H9 (cell line): ENCODE measurements around the gene SYT9. TPM values are rescaled to one million over a fixed set of nuclear protein-coding genes. Genes with fewer than 3 reads are reported as not detected.

Experiments
- DNase-seq: peaks from one replicate; pipeline ENCODE4 v3.0.0-alpha.2; 2017
- H2AFZ ChIP-seq: one replicate; pipeline ENCODE4 v1.6.1; 2013; ENCODE audit warnings: mild to moderate bottlenecking, low read length, control low read depth, moderate library complexity
- H2AK5ac ChIP-seq: 2 replicates; pipeline ENCODE4 v1.6.1; 2013; ENCODE audit warnings: low read length, control low read depth, mixed read lengths; ENCODE audit not compliant: insufficient read length
- H2BK120ac ChIP-seq: one replicate; pipeline ENCODE4 v1.6.1; 2013; ENCODE audit warnings: low read depth, mild to moderate bottlenecking, low read length, control low read depth, inconsistent platforms; ENCODE audit not compliant: poor library complexity, severe bottlenecking
- H2BK12ac ChIP-seq: 2 replicates; pipeline ENCODE4 v1.6.1; 2013; ENCODE audit warnings: low read length, control low read depth, mixed read lengths, low read depth; ENCODE audit not compliant: insufficient read length
- H2BK15ac ChIP-seq: 2 replicates; pipeline ENCODE4 v1.6.1; 2013; ENCODE audit warnings: low read depth, low read length, control low read depth
- H2BK20ac ChIP-seq: one replicate; pipeline ENCODE4 v1.6.1; 2013; ENCODE audit warnings: low read depth, mild to moderate bottlenecking, low read length, control low read depth, inconsistent platforms; ENCODE audit not compliant: poor library complexity, severe bottlenecking
- H2BK5ac ChIP-seq: 2 replicates; pipeline ENCODE4 v1.6.1; 2013; ENCODE audit warnings: low read length, control low read depth, mixed read lengths; ENCODE audit not compliant: insufficient read length
- H3K14ac ChIP-seq: 2 replicates; pipeline ENCODE4 v1.6.1; 2013; ENCODE audit warnings: low read length, control low read depth; ENCODE audit not compliant: insufficient read depth
- H3K18ac ChIP-seq: 2 replicates; pipeline ENCODE4 v1.6.1; 2013; ENCODE audit warnings: low read depth, mild to moderate bottlenecking, mixed read lengths, low read length, control low read depth; ENCODE audit not compliant: insufficient read length
- H3K23ac ChIP-seq: 2 replicates; pipeline ENCODE4 v1.6.1; 2013; ENCODE audit warnings: low read length, control low read depth, mixed read lengths, low read depth; ENCODE audit not compliant: insufficient read length
- H3K23me2 ChIP-seq: 2 replicates; pipeline ENCODE4 v1.6.1; 2013; ENCODE audit warnings: low read depth, mild to moderate bottlenecking, mixed read lengths, low read length, control low read depth; ENCODE audit not compliant: insufficient read length, poor library complexity, severe bottlenecking
- H3K27ac ChIP-seq: 2 replicates; pipeline ENCODE4 v1.5.1; 2013; ENCODE audit warnings: low read length, control low read depth, mixed read lengths, low read depth; ENCODE audit not compliant: insufficient read length
- H3K27me3 ChIP-seq: 2 replicates; pipeline ENCODE4 v1.6.1; 2013; ENCODE audit warnings: low read length, control low read depth, inconsistent platforms; ENCODE audit not compliant: insufficient read depth
- H3K4ac ChIP-seq: 2 replicates; pipeline ENCODE4 v1.6.1; 2013; ENCODE audit warnings: low read depth, mild to moderate bottlenecking, control low read depth, inconsistent platforms, low read length, moderate library complexity
- H3K4me1 ChIP-seq: 2 replicates; pipeline ENCODE4 v1.6.1; 2013; ENCODE audit warnings: low read length, control low read depth, inconsistent platforms; ENCODE audit not compliant: insufficient read depth
- H3K4me2 ChIP-seq: 2 replicates; pipeline ENCODE4 v1.6.1; 2013; ENCODE audit warnings: low read length, control low read depth, mixed read lengths; ENCODE audit not compliant: insufficient read length, insufficient read depth
- H3K56ac ChIP-seq: 2 replicates; pipeline ENCODE4 v1.6.1; 2013; ENCODE audit warnings: low read depth, mild to moderate bottlenecking, mixed read lengths, low read length, control low read depth; ENCODE audit not compliant: insufficient read length
- H3K79me1 ChIP-seq: 2 replicates; pipeline ENCODE4 v1.6.1; 2013; ENCODE audit warnings: low read depth, mild to moderate bottlenecking, moderate library complexity, low read length, control low read depth, inconsistent platforms; ENCODE audit not compliant: insufficient read depth, poor library complexity, severe bottlenecking
- H3K79me2 ChIP-seq: 2 replicates; pipeline ENCODE4 v1.6.1; 2013; ENCODE audit warnings: low read length, control low read depth, inconsistent platforms; ENCODE audit not compliant: insufficient read depth
- H3K9ac ChIP-seq: 2 replicates; pipeline ENCODE4 v1.6.1; 2013; ENCODE audit warnings: low read length, control low read depth, mixed read lengths; ENCODE audit not compliant: insufficient read length; ENCODE audit errors: extremely low read depth
- H3K9me3 ChIP-seq: one replicate; pipeline ENCODE4 v1.6.1; 2013; ENCODE audit warnings: low read depth, low read length, inconsistent platforms; ENCODE audit not compliant: control insufficient read depth
- H3T11ph ChIP-seq: one replicate; pipeline ENCODE4 v1.6.1; 2013; ENCODE audit warnings: mild to moderate bottlenecking, low read length, control low read depth, inconsistent platforms
- H4K20me1 ChIP-seq: one replicate; pipeline ENCODE4 v1.6.1; 2013; ENCODE audit not compliant: control insufficient read depth, insufficient read length, insufficient read depth
- H4K5ac ChIP-seq: 2 replicates; pipeline ENCODE4 v1.6.1; 2013; ENCODE audit warnings: low read depth, mild to moderate bottlenecking, mixed read lengths, low read length, control low read depth; ENCODE audit not compliant: insufficient read length
- H4K8ac ChIP-seq: replicated peaks from 2 replicates; pipeline ENCODE4 v1.6.1; 2013; ENCODE audit warnings: low read length, control low read depth, mixed read lengths, low read depth; ENCODE audit not compliant: insufficient read length
- H4K91ac ChIP-seq: 2 replicates; pipeline ENCODE4 v1.6.1; 2013; ENCODE audit warnings: low read depth, mild to moderate bottlenecking, moderate library complexity, mixed read lengths, low read length, control low read depth; ENCODE audit not compliant: insufficient read length
- H3K27ac Mint-ChIP-seq, 3 experiments: 2 replicates in 2 of 3; 3 replicates in 1 of 3; pipeline ENCODE4 v1.8.0; 2020 to 2021; ENCODE audit warnings: mixed read lengths in 3 of 3, mild to moderate bottlenecking in 1 of 3, moderate library complexity in 1 of 3
- H3K27me3 Mint-ChIP-seq: 2 replicates; pipeline ENCODE4 v1.8.0; 2021; ENCODE audit warnings: low read depth, mild to moderate bottlenecking, moderate library complexity, mixed read lengths
- H3K36me3 Mint-ChIP-seq, 3 experiments: 2 replicates in 2 of 3; 3 replicates in 1 of 3; pipeline ENCODE4 v1.8.0; 2020 to 2021; ENCODE audit warnings: low read depth in 3 of 3, mixed read lengths in 3 of 3; ENCODE audit not compliant: insufficient read depth in 1 of 3
- H3K4me1 Mint-ChIP-seq, 2 experiments: 2 replicates each; pipeline ENCODE4 v1.8.0; 2020; ENCODE audit warnings: mixed read lengths in 2 of 2
- H3K4me3 Mint-ChIP-seq, 2 experiments: 2 replicates in 1 of 2; 3 replicates in 1 of 2; pipeline ENCODE4 v1.8.0; 2020 to 2021; ENCODE audit warnings: mild to moderate bottlenecking in 2 of 2, mixed read lengths in 2 of 2, moderate library complexity in 1 of 2
- H3K9me3 Mint-ChIP-seq, 2 experiments: 2 replicates in 1 of 2; 3 replicates in 1 of 2; pipeline ENCODE4 v1.8.0; 2020; ENCODE audit warnings: mild to moderate bottlenecking in 2 of 2, mixed read lengths in 2 of 2, moderate library complexity in 1 of 2
- CTCF ChIP-seq: fragments of 200-600 bp; sonication (generic); conservative IDR thresholded peaks from 3 replicates; pipeline ENCODE4 v1.8.0; 2021; ENCODE audit warnings: antibody characterized with exemption, mild to moderate bottlenecking
- WGBS: extraction: QIAGEN DNeasy Blood & Tissue Kit; methylation state at CpG from one replicate; pipeline ENCODE4 v1.1.7; 2013; ENCODE audit warnings: missing lambda C conversion rate, low lambda C conversion rate, mixed read lengths; ENCODE audit not compliant: insufficient read length; ENCODE audit errors: extremely low coverage; 5-methylcytosine and 5-hydroxymethylcytosine counted together
- total RNA-seq: library from RNA; stranded (reverse); gene quantifications from 2 replicates; pipeline ENCODE4 v1.2.1, GENCODE V29; 2021

SYT9 gene
- total RNA-seq, 1 experiment from 2014 or later, result 0.63 TPM

DNA sequence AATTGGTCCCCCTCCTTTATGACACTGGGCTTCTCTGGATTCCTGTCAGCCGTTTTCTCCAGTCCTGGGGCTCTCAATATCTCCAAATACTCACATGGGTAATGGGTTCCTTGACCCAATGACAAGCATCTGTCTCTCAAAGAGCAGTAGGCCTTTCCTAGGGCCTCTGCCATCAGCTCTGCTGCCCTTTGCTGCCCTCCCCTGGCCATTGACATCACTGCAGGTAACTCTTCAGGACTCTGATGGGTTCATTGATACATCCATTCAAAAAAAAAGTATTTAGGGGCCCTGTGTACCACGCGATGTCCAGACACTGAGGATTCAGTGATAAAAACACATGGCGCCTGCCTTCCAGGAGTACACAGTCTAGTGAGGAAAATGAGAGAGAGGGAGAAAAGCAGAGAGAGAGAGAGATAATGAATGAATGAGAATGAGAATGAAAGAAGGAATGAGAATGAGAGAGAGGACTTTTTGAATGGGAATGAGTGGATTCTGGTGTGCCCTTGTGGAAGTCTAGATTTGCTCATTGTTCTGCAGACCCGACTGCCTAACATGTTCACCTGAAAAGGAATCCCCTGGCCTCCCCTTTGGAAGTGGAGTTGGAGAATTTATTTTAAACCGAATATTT, 191.0 kb downstream of the SYT9 start:
- no peak overlapping the region for H3T11ph ChIP-seq
- H2BK120ac ChIP-seq, result no peak overlapping the region
- no peaks in the 10 kb centered on the region for H3K79me1 ChIP-seq
- H2AFZ ChIP-seq, result no peak overlapping the region
- no peaks in the 10 kb centered on the region for H3K4me1 ChIP-seq
- no peaks in the 10 kb centered on the region for H3K9me3 Mint-ChIP-seq
- H2BK20ac ChIP-seq, result no peak overlapping the region
- H3K36me3 Mint-ChIP-seq, result no peaks in the 10 kb centered on the region
- no peak overlapping the region for H3K27ac ChIP-seq
- H3K79me2 ChIP-seq, result no peaks in the 10 kb centered on the region
- DNase-seq, result peak; percentile 75
- no CpG with 5 or more reads among the region's 6 CpGs for WGBS
- no peak overlapping the region for H3K18ac ChIP-seq
- no peak overlapping the region for H3K23ac ChIP-seq
- H2AK5ac ChIP-seq, result no peak overlapping the region
- no peaks in the 10 kb centered on the region for H4K20me1 ChIP-seq
- H4K5ac ChIP-seq, result no peak overlapping the region
- no peak overlapping the region for H3K4me2 ChIP-seq
- no peaks in the 10 kb centered on the region for H3K23me2 ChIP-seq
- no peaks in the 10 kb centered on the region for H3K27me3 ChIP-seq
- H3K4me1 Mint-ChIP-seq, result peaks cover 12 to 18% of the 10 kb centered on the region in 2 experiments
- H4K91ac ChIP-seq, result no peak overlapping the region
- H3K4ac ChIP-seq, result no peak overlapping the region
- H3K56ac ChIP-seq, result no peak overlapping the region
- no peak overlapping the region for H2BK15ac ChIP-seq
- TF ChIP-seq CTCF, result peak; percentile 91
- no peak overlapping the region for H2BK12ac ChIP-seq
- H3K14ac ChIP-seq, result no peak overlapping the region
- H4K8ac ChIP-seq, result no peak overlapping the region
- H3K9me3 ChIP-seq, result no peaks in the 10 kb centered on the region
- H3K4me3 Mint-ChIP-seq, result no peak overlapping the region
- H3K27ac Mint-ChIP-seq, result no peak overlapping the region
- peaks cover 21% of the 10 kb centered on the region for H3K27me3 Mint-ChIP-seq
- H2BK5ac ChIP-seq, result no peak overlapping the region
- H3K9ac ChIP-seq, result no peak overlapping the region
